Measurements from ENCODE around the gene PIP4K2A.
"Not testable (repeated sequence)": the region's sequence is repeated elsewhere in the genome, so short reads cannot be mapped to it uniquely, and the experiment has no call there.

The PIP4K2A gene

DNA sequence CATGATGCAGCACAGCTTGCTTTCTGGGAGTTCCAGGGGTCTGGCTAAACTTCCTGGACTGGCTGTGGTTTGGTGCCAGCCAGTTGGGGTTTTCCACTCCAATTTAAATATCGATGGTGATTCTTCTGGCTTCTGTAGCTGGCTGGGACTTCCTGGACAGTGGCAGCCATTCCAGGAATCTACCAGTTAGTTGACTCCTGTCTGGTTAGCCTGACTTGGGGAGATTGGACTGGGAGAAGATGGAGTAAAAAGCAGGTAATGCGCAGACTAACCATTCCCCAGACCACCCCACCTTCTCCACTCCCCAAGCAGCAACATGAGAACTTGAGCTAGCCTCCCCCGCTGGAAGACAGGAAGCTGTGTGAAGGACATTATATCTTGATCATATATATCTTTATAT, 6.3 kb upstream of the PIP4K2A start:
- no peak overlapping the region for H3K27ac ChIP-seq
- TF ChIP-seq, protein P1, sequence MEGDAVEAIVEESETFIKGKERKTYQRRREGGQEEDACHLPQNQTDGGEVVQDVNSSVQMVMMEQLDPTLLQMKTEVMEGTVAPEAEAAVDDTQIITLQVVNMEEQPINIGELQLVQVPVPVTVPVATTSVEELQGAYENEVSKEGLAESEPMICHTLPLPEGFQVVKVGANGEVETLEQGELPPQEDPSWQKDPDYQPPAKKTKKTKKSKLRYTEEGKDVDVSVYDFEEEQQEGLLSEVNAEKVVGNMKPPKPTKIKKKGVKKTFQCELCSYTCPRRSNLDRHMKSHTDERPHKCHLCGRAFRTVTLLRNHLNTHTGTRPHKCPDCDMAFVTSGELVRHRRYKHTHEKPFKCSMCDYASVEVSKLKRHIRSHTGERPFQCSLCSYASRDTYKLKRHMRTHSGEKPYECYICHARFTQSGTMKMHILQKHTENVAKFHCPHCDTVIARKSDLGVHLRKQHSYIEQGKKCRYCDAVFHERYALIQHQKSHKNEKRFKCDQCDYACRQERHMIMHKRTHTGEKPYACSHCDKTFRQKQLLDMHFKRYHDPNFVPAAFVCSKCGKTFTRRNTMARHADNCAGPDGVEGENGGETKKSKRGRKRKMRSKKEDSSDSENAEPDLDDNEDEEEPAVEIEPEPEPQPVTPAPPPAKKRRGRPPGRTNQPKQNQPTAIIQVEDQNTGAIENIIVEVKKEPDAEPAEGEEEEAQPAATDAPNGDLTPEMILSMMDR (IDR thresholded peaks at IDR 0.05), result no peak
- no peak for TF ChIP-seq ZFX (IDR thresholded peaks at IDR 0.05; ENCODE audit: borderline replicate concordance)

GRCh38 chr10:22719406-22720042, 5.1 kb upstream of the PIP4K2A start:
- TF ChIP-seq ZFX (IDR thresholded peaks at IDR 0.05; ENCODE audit: borderline replicate concordance), result no peak
- TF ChIP-seq, protein P1 (IDR thresholded peaks at IDR 0.05), result no peak
- H3K27ac ChIP-seq, result no peak overlapping the region

DNA sequence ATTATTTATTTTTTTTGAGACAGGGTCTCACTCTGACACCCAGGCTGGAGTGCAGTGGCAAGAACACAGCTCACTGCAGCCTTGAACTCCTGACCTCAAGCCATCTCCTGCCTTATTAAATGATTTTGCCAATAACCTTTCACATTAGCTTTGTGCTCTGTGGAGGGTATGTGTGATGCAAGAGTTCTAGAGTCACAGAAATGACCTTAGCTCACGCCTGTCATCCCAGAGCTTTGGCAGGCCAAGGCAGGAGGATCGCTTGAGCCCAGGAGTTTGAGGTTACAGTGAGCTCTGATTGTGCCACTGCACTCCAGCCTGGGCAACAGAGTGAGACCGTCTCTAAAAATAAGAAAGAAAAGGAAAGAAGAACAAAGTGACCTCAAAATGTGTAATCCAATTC, 4.3 kb upstream of the PIP4K2A start:
- H3K27ac ChIP-seq, result not testable (repeated sequence)

DNA sequence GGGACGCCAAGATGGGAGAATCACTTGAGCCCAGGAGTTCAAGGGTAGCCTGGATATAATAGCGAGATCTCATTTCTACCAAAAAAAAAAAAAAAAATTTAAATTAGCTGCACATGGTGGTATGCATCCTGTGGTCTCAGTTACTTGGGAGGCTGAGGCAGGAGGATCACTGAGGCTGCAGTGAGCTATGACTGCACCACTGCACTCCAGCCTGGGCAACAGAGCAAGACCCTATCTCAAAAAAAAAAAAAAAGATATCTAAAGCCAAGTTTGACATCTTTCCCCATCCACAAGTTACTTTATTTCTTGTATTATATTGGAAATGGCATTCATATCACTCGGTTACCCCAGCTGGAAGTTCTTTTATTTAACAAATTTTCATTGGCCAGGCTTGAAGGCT, 3.4 kb upstream of the PIP4K2A start:
- TF ChIP-seq, protein P1 (IDR thresholded peaks at IDR 0.05), result no peak
- no peak for TF ChIP-seq ZFX (IDR thresholded peaks at IDR 0.05; ENCODE audit: borderline replicate concordance)

GRCh38 chr10:22716943-22717342, 2.6 kb upstream of the PIP4K2A start:
- TF ChIP-seq, protein P1 (IDR thresholded peaks at IDR 0.05), result no peak
- TF ChIP-seq ZFX (IDR thresholded peaks at IDR 0.05; ENCODE audit: borderline replicate concordance), result no peak
- no peak overlapping the region for H3K27ac ChIP-seq

More for the DNA sequence above, 3.4 kb upstream of the PIP4K2A start:
- H3K27ac ChIP-seq, result no peak overlapping the region

DNA sequence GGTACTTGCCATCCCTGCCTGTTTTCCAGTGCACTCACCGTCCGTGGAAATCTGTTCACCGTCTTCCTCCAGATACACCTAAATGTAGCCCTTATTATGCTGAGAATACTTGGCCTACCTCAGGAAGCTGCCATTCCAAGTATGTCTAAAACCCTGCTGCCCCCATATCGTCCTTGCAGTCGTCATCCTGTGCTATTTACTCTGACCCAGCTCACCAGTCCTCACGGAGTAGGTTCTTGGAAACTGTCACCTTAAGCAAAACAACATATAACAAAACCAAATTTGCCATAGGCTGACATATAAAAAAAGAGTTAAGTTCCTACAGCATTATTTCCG, 880 bp upstream of the PIP4K2A start:
- no peak overlapping the region for H3K27ac ChIP-seq
- TF ChIP-seq, protein P1 (IDR thresholded peaks at IDR 0.05), result no peak
- TF ChIP-seq ZFX (IDR thresholded peaks at IDR 0.05; ENCODE audit: borderline replicate concordance), result no peak

GRCh38 chr10:22713853-22714478, 412 bp downstream of the PIP4K2A start:
- 0 out of 2 replicates have a peak overlapping the region, but pooled peaks have one; percentile 33 for H3K27ac ChIP-seq
- TF ChIP-seq ZFX (IDR thresholded peaks at IDR 0.05; ENCODE audit: borderline replicate concordance), result no peak
- TF ChIP-seq, protein P1 (IDR thresholded peaks at IDR 0.05), result no peak

Data from 22Rv1 (cell line).